AG10803 (cell line): Measurements from ENCODE around the gene MMP7.
A peak's percentile ranks its signal among the peaks of the same experiment; 100 is the strongest.

ENCODE experiments used
- DNase-seq: peaks from one replicate; pipeline ENCODE4 v3.0.0; 2010; ENCODE audit warnings: low read depth
- H3K4me3 ChIP-seq: 2 replicates; pipeline ENCODE4 v1.5.1; 2011; ENCODE audit warnings: mild to moderate bottlenecking, low read length, control low read depth
- CTCF ChIP-seq: conservative IDR thresholded peaks from 2 replicates; pipeline ENCODE4 v1.5.1; 2011; ENCODE audit warnings: mild to moderate bottlenecking, low read length, control low read depth, inconsistent platforms

The MMP7 gene

GRCh38 chr11:102530558-102530957 lies at the start of gene MMP7:
Gene MMP7 (minus strand): TSS chr11:102530747. CDS start chr11:102530700, 47 bp downstream.
- DNase-seq: peak; percentile 70
- no peak within 1 kb of the TSS for H3K4me3 ChIP-seq

GRCh38 chr11:102577723-102578122 lies 47.2 kb upstream of the MMP7 start:
- peak; percentile 25 for DNase-seq
- no peak for TF ChIP-seq CTCF
- no peak overlapping the region for H3K4me3 ChIP-seq

More at GRCh38 chr11:102530558-102530957, at the start of gene MMP7:
- no peak for TF ChIP-seq CTCF

GRCh38 chr11:102577182-102577581 lies 46.6 kb upstream of the MMP7 start:
- no peak overlapping the region for H3K4me3 ChIP-seq
- no peak for TF ChIP-seq CTCF
- DNase-seq: peak; percentile 60

- no peak for DNase-seq
- TF ChIP-seq CTCF: no peak
- H3K4me3 ChIP-seq: no peak overlapping the region
Observed at GRCh38 chr11:102576350-102576749, 45.8 kb upstream of the MMP7 start.

GRCh38 chr11:102575012-102575411 lies 44.5 kb upstream of the MMP7 start:
- H3K4me3 ChIP-seq: no peak overlapping the region
- DNase-seq: peak; percentile 18
- TF ChIP-seq CTCF: no peak

- peak; percentile 6 for DNase-seq
- no peak overlapping the region for H3K4me3 ChIP-seq
- TF ChIP-seq CTCF: no peak
Observed at GRCh38 chr11:102573851-102574250, 43.3 kb upstream of the MMP7 start.

- DNase-seq: no peak
- no peak for TF ChIP-seq CTCF
- no peak overlapping the region for H3K4me3 ChIP-seq
Observed at GRCh38 chr11:102572554-102573220, 42.1 kb upstream of the MMP7 start.
